H1 (cell line): ENCODE data around the gene SPATA16.

ENCODE experiments used
- ATF2 ChIP-seq: IDR thresholded peaks from 2 replicates; pipeline ENCODE4 v1.6.1; 2012; ENCODE audit warnings: low read length, inconsistent platforms
- BACH1 ChIP-seq: IDR thresholded peaks from 2 replicates; pipeline ENCODE4 v1.6.1; 2012; ENCODE audit warnings: low read length, improper control_type of control experiment
- CEBPB ChIP-seq: IDR thresholded peaks from 2 replicates; pipeline ENCODE4 v1.6.1; 2012; ENCODE audit warnings: low read depth, low read length
- CTCF ChIP-seq, 3 experiments: IDR thresholded peaks; 1 replicate in 2 of 3; 2 replicates in 1 of 3; pipeline versions ENCODE4 v1.5.1 to v1.6.1; 2011; ENCODE audit warnings: low read length in 3 of 3, mild to moderate bottlenecking in 3 of 3, inconsistent platforms in 2 of 3, low read depth in 1 of 3, moderate library complexity in 1 of 3; ENCODE audit not compliant: insufficient read depth in 1 of 3; ENCODE audit errors: control extremely low read depth in 1 of 3
- EGR1 ChIP-seq: IDR thresholded peaks from 2 replicates; pipeline ENCODE4 v1.6.1; 2011; ENCODE audit warnings: low read depth, low read length, borderline replicate concordance
- EP300 ChIP-seq, 2 experiments: IDR thresholded peaks; 1 replicate in 1 of 2; 2 replicates in 1 of 2; pipeline ENCODE4 v1.6.1; 2011 to 2012; ENCODE audit warnings: low read depth in 2 of 2, low read length in 2 of 2, mild to moderate bottlenecking in 2 of 2, borderline replicate concordance in 1 of 2, inconsistent platforms in 1 of 2, moderate library complexity in 1 of 2
- EZH2 ChIP-seq: fragments of 200-600 bp; sonication (generic); IDR thresholded peaks from 2 replicates; pipeline ENCODE4 v1.7.1; 2012; ENCODE audit warnings: low read depth, mild to moderate bottlenecking, moderate library complexity, low read length, inconsistent platforms; ENCODE audit not compliant: severe bottlenecking
- HDAC6 ChIP-seq: IDR thresholded peaks from one replicate; pipeline ENCODE4 v1.7.1; 2012; ENCODE audit warnings: low read depth, mild to moderate bottlenecking, inconsistent platforms, low read length, moderate library complexity
- MAX ChIP-seq: IDR thresholded peaks from 2 replicates; pipeline ENCODE4 v1.6.1; 2012; ENCODE audit warnings: inconsistent platforms
- NANOG ChIP-seq: IDR thresholded peaks from 2 replicates; pipeline ENCODE4 v1.6.1; 2011; ENCODE audit warnings: low read length, low read depth, mild to moderate bottlenecking, inconsistent platforms; ENCODE audit not compliant: insufficient read depth, poor library complexity, severe bottlenecking
- POLR2A ChIP-seq, 2 experiments: IDR thresholded peaks; 1 replicate in 1 of 2; 2 replicates in 1 of 2; pipeline ENCODE4 v1.6.1; 2011; ENCODE audit warnings: low read depth in 2 of 2, low read length in 2 of 2, mild to moderate bottlenecking in 2 of 2; ENCODE audit errors: control extremely low read depth in 1 of 2
- POLR2AphosphoS5 ChIP-seq: IDR thresholded peaks from 2 replicates; pipeline ENCODE4 v1.6.1; 2011; ENCODE audit warnings: low read depth, low read length
- SIN3A ChIP-seq, 2 experiments: IDR thresholded peaks in 1 of 2; conservative IDR thresholded peaks in 1 of 2; 2 replicates each; pipeline ENCODE4 v1.6.1; 2011 to 2012; ENCODE audit warnings: low read length in 2 of 2, improper control_type of control experiment in 1 of 2, low read depth in 1 of 2, mild to moderate bottlenecking in 1 of 2

- TF ChIP-seq HDAC6 (no peak), BACH1 (no peak), CTCF (IDR thresholded peaks at IDR 0.05; ENCODE audit: control extremely low read depth in 1 of 3, insufficient read depth in 1 of 3, low read depth in 1 of 3, low read length in 3 of 3) (no peak), SIN3A (conservative IDR thresholded peaks at IDR 0.05 in 1 of 2, IDR thresholded peaks at IDR 0.05 in 1 of 2; ENCODE audit: low read depth in 1 of 2, low read length in 2 of 2) (no peak), EP300 (IDR thresholded peaks at IDR 0.05; ENCODE audit: borderline replicate concordance in 1 of 2, low read depth in 2 of 2, low read length in 2 of 2) (no peak), POLR2AphosphoS5 (no peak), EZH2 (no peak), NANOG (no peak), MAX (no peak), POLR2A (IDR thresholded peaks at IDR 0.05; ENCODE audit: control extremely low read depth in 1 of 2, low read depth in 2 of 2, low read length in 2 of 2) (no peak), CEBPB (no peak), ATF2 (no peak), EGR1 (no peak)
Measured at GRCh38 chr3:173037840-173038483, 103.1 kb downstream of the SPATA16 start.
